GM18519 (cell line): Measurements from ENCODE around the gene AIF1L.
"Not testable (repeated sequence)": the region's sequence is repeated elsewhere in the genome, so short reads cannot be mapped to it uniquely, and the experiment has no call there.

Experiments used
- ATAC-seq: cut with Tn5 transposase; IDR thresholded peaks from one replicate; pipeline ENCODE4 v1.9.1; 2021; ENCODE audit warnings: mild to moderate bottlenecking, moderate library complexity; ENCODE audit not compliant: unreplicated experiment, low FRiP score

AIF1L gene

GRCh38 chr9:131097948-131098278, 1.6 kb downstream of the AIF1L start:
- no peak for ATAC-seq

- ATAC-seq: no peak
These were observed 2.2 kb downstream of the AIF1L start for GRCh38 chr9:131098391-131099101.

GRCh38 chr9:131099102-131099606, 2.8 kb downstream of the AIF1L start:
- ATAC-seq: no peak

GRCh38 chr9:131099845-131100244, 3.5 kb downstream of the AIF1L start:
- not testable (repeated sequence) for ATAC-seq

- no peak for ATAC-seq
These were observed 4.1 kb downstream of the AIF1L start for GRCh38 chr9:131100445-131100844.

GRCh38 chr9:131101207-131101964, 5.1 kb downstream of the AIF1L start:
- no peak for ATAC-seq

GRCh38 chr9:131103024-131103423, 6.7 kb downstream of the AIF1L start:
- no peak for ATAC-seq

- no peak for ATAC-seq
These were observed 7.2 kb downstream of the AIF1L start for GRCh38 chr9:131103535-131103934.

GRCh38 chr9:131104016-131104740, 7.8 kb downstream of the AIF1L start:
- ATAC-seq: no peak

GRCh38 chr9:131105952-131106351, 9.6 kb downstream of the AIF1L start:
- no peak for ATAC-seq

GRCh38 chr9:131107760-131108159, 11.4 kb downstream of the AIF1L start:
- no peak for ATAC-seq

GRCh38 chr9:131111186-131111853, 15.0 kb downstream of the AIF1L start:
- ATAC-seq: no peak

GRCh38 chr9:131111854-131112311, 15.6 kb downstream of the AIF1L start:
- no peak for ATAC-seq

GRCh38 chr9:131112374-131113154, 16.2 kb downstream of the AIF1L start:
- no peak for ATAC-seq

GRCh38 chr9:131113655-131114054, 17.3 kb downstream of the AIF1L start:
- no peak for ATAC-seq

- ATAC-seq: no peak
These were observed 17.8 kb downstream of the AIF1L start for GRCh38 chr9:131114084-131114535.

- not testable (repeated sequence) for ATAC-seq
These were observed 19.0 kb downstream of the AIF1L start for GRCh38 chr9:131115360-131115742.

GRCh38 chr9:131116281-131117120, 20.2 kb downstream of the AIF1L start:
- no peak for ATAC-seq
